GM12878 (cell line): Measurements from ENCODE around the gene MANBA. TPM values are rescaled to one million over a fixed set of nuclear protein-coding genes. Genes with fewer than 3 reads are reported as not detected.

Experiments used
- ATAC-seq: fragments of 200-7000 bp; cut with Tn5 transposase; 3 replicates; pipeline ENCODE4 v1.9.1; 2020; ENCODE audit warnings: mild to moderate bottlenecking, moderate library complexity
- BruUV-seq: library from RNA; stranded (reverse); fragments of 400-500 nt; replicated peaks from 2 replicates; lab custom pipeline; 2021; lab: Mats Ljungman, UMichigan
- CTCF ChIA-PET: fragments of 300-600 bp; sonication (Branson Sonifier 250); formaldehyde crosslinking; extraction: SDS; loops from one replicate; lab custom pipeline; 2021; ENCODE audit warnings: inconsistent platforms; lab: Yijun Ruan, JAX
- POLR2A ChIA-PET: fragments of 350-600 bp; formaldehyde crosslinking; extraction: SDS; loops from one replicate; lab custom pipeline; 2021; ENCODE audit warnings: inconsistent platforms; lab: Charles Lee
- RAD21 ChIA-PET: fragments of 300-600 bp; sonication (Branson Sonifier 250); formaldehyde crosslinking; loops from one replicate; lab custom pipeline; 2023; ENCODE audit warnings: antibody characterized with exemption; ENCODE audit not compliant: unreplicated experiment; lab: Charles Lee
- SMC1A ChIA-PET: fragments of 300-600 bp; sonication (Branson Sonifier 250); formaldehyde crosslinking; loops from one replicate; lab custom pipeline; 2023; ENCODE audit not compliant: unreplicated experiment, uncharacterized antibody; lab: Charles Lee
- DNase-seq: peaks from one replicate; pipeline ENCODE4 v3.0.0-alpha.2; 2011; ENCODE audit warnings: low read depth, low spot score
- FAIRE-seq: peaks from 3 replicates; lab custom pipeline; 2011; peaks lifted over from hg19 to GRCh38; lab: Jason Lieb, UNC
- H2AFZ ChIP-seq: 2 replicates; pipeline ENCODE4 v1.6.0; 2011; ENCODE audit warnings: low read depth, low read length, control low read depth; ENCODE audit not compliant: control insufficient read depth
- H3K27ac ChIP-seq: 2 replicates; pipeline ENCODE4 v1.5.1; 2011; ENCODE audit warnings: control low read depth; ENCODE audit not compliant: control insufficient read depth, insufficient read depth
- H3K27me3 ChIP-seq, 2 experiments: replicated peaks in 1 of 2; 2 replicates each; pipeline versions ENCODE4 v1.6.0 to v1.6.1; 2011; ENCODE audit warnings: low read length in 1 of 2; ENCODE audit not compliant: control insufficient read depth in 2 of 2, insufficient read depth in 2 of 2
- H3K36me3 ChIP-seq, 2 experiments: 2 replicates each; pipeline ENCODE4 v1.5.1; 2011; ENCODE audit warnings: low read length in 1 of 2; ENCODE audit not compliant: control insufficient read depth in 2 of 2, insufficient read depth in 2 of 2
- H3K4me1 ChIP-seq: 2 replicates; pipeline ENCODE4 v1.6.1; 2011; ENCODE audit warnings: mild to moderate bottlenecking, low read length, moderate library complexity, mixed read lengths; ENCODE audit not compliant: control insufficient read depth, insufficient read depth
- H3K4me2 ChIP-seq: 2 replicates; pipeline ENCODE4 v1.6.0; 2011; ENCODE audit warnings: control low read depth; ENCODE audit not compliant: control insufficient read depth, insufficient read depth
- H3K4me3 ChIP-seq: fragments of 200-600 bp; sonication (generic); 2 replicates; pipeline ENCODE4 v1.5.1; 2016
- H3K79me2 ChIP-seq: 2 replicates; pipeline ENCODE4 v1.6.0; 2011; ENCODE audit warnings: low read length; ENCODE audit not compliant: control insufficient read depth, insufficient read depth
- H3K9ac ChIP-seq: 2 replicates; pipeline ENCODE4 v1.8.0; 2011; ENCODE audit warnings: low read length, control low read depth, mixed read lengths; ENCODE audit not compliant: control insufficient read depth, insufficient read depth
- H3K9me3 ChIP-seq: replicated peaks from 3 replicates; pipeline ENCODE4 v1.5.1; 2011; ENCODE audit warnings: mild to moderate bottlenecking, low read length; ENCODE audit not compliant: control insufficient read depth, insufficient read depth
- H4K20me1 ChIP-seq: 2 replicates; pipeline ENCODE4 v1.6.0; 2011; ENCODE audit not compliant: control insufficient read depth, insufficient read depth
- BACH1 ChIP-seq: fragments of 450-650 bp; IDR thresholded peaks from 2 replicates; pipeline ENCODE4 v1.6.1; 2017; ENCODE audit warnings: mild to moderate bottlenecking, borderline replicate concordance
- BCL11A ChIP-seq: IDR thresholded peaks from 2 replicates; pipeline ENCODE4 v1.6.1; 2011; ENCODE audit warnings: low read depth, low read length
- DPF2 ChIP-seq: fragments of 450-650 bp; IDR thresholded peaks from 2 replicates; pipeline ENCODE4 v1.6.1; 2017; ENCODE audit warnings: mild to moderate bottlenecking
- HDAC6 ChIP-seq: fragments of 200-600 bp; sonication (generic); IDR thresholded peaks from one replicate; pipeline ENCODE4 v1.8.0; 2017; ENCODE audit warnings: antibody characterized with exemption; ENCODE audit not compliant: unreplicated experiment
- JUNB ChIP-seq: IDR thresholded peaks from 2 replicates; pipeline ENCODE4 v1.6.1; 2016; ENCODE audit warnings: antibody characterized with exemption, mild to moderate bottlenecking
- MYC ChIP-seq: IDR thresholded peaks from 2 replicates; pipeline ENCODE4 v1.6.1; 2011; ENCODE audit warnings: mild to moderate bottlenecking, low read length, moderate library complexity, inconsistent platforms; ENCODE audit not compliant: insufficient read depth, insufficient replicate concordance, insufficient read length, severe bottlenecking
- NBN ChIP-seq: fragments of 450-650 bp; IDR thresholded peaks from 2 replicates; pipeline ENCODE4 v1.6.1; 2016
- PML ChIP-seq: IDR thresholded peaks from 2 replicates; pipeline ENCODE4 v1.6.1; 2012; ENCODE audit warnings: low read length, inconsistent platforms
- RELB ChIP-seq: fragments of 450-650 bp; IDR thresholded peaks from 2 replicates; pipeline ENCODE4 v1.6.1; 2017; ENCODE audit warnings: low read depth, mild to moderate bottlenecking, moderate library complexity
- SMARCA5 ChIP-seq: fragments of 450-650 bp; IDR thresholded peaks from 2 replicates; pipeline ENCODE4 v1.6.1; 2017; ENCODE audit warnings: mild to moderate bottlenecking
- TAF1 ChIP-seq: IDR thresholded peaks from 2 replicates; pipeline ENCODE4 v1.6.1; 2011; ENCODE audit warnings: mild to moderate bottlenecking, low read depth, low read length, borderline replicate concordance
- ZBED1 ChIP-seq: IDR thresholded peaks from 2 replicates; pipeline ENCODE4 v1.6.1; 2016; ENCODE audit warnings: borderline replicate concordance
- WGBS: methylation state at CpG from one replicate; pipeline ENCODE4 v1.1.6; 2016; ENCODE audit warnings: low lambda C conversion rate; ENCODE audit not compliant: insufficient replicate concordance, insufficient coverage; ENCODE audit errors: missing lambda C conversion rate; 5-methylcytosine and 5-hydroxymethylcytosine counted together
- in situ Hi-C: fragments of 300-500 bp; cut with MboI; formaldehyde crosslinking; loops from 9 replicates; pipeline ENCODE4 v1.14.3; 2018; ENCODE audit warnings: mixed read lengths
- intact Hi-C: fragments of 100-400 bp; cut with micrococcal nuclease; formaldehyde crosslinking; loops from one replicate; pipeline ENCODE4 v1.14.2; 2022; ENCODE audit not compliant: unreplicated experiment
- polyA plus RNA-seq, 11 experiments: library from polyadenylated mRNA; depleted of rRNA in 4 of 11; unstranded in 6 of 11; stranded (reverse) in 5 of 11; fragments of >200 nt; fragmentation: Nextera tagmentation in 4 of 11; fragmentation: Illumina TruSeq in 1 of 11; extraction: Ambion mirVana in 4 of 11; extraction: Trizol in 1 of 11; gene quantifications; 1 replicate in 1 of 11; 2 replicates in 10 of 11; pipeline versions ENCODE4 v1.2.1 to v1.2.3, GENCODE V29; 2011 to 2016; ENCODE audit warnings: inconsistent platforms in 2 of 11, missing spikeins in 2 of 11, low read depth in 1 of 11
- total RNA-seq, 4 experiments: library from RNA; depleted of rRNA in 3 of 4; stranded (reverse); fragments of >200 nt in 3 of 4; fragmentation: Illumina TruSeq in 1 of 4; extraction: Trizol in 1 of 4; gene quantifications; 2 replicates each; pipeline versions ENCODE4 v1.2.1 to v1.2.3, GENCODE V29; 2013 to 2021
- TF ChIP-seq, protein P1 (sequence below): IDR thresholded peaks from 2 replicates; pipeline ENCODE4 v1.6.1; 2012; ENCODE audit warnings: mild to moderate bottlenecking, low read depth, low read length
- TF ChIP-seq, protein P2 (sequence below): fragments of 450-650 bp; IDR thresholded peaks from 2 replicates; pipeline ENCODE4 v1.6.1; 2017; ENCODE audit warnings: mild to moderate bottlenecking, moderate library complexity

MANBA gene
- total and polyA plus RNA-seq, 10 of the 15 experiments (the other 5 are each of a cell fraction or from before 2014, with no cell fraction given): 3.8 to 19.0 (median 12.5) TPM

GRCh38 chr4:102675141-102675540 lies 85.6 kb downstream of the MANBA start (continued):
- no peak for TF ChIP-seq PML
- no peak for TF ChIP-seq NBN
- TF ChIP-seq, all 136 proteins: peak for 0

GRCh38 chr4:102667001-102667400 lies 93.8 kb downstream of the MANBA start:
- 95% methylated on average over 1 of the region's 1 CpG for WGBS
- no peaks in the 10 kb centered on the region for H3K4me1 ChIP-seq
- H3K79me2 ChIP-seq: no peaks in the 10 kb centered on the region
- no peak overlapping the region for H3K4me3 ChIP-seq
- ChIA-PET RAD21 (no interaction called here), CTCF (no interaction called here), POLR2A (interaction anchor here (0.5 kb wide), 1 partner anchor 57 kb away, joined by 4 read pairs; no protein-coding TSS in a partner anchor), SMC1A (no interaction called here)
- no peaks in the 10 kb centered on the region for H3K27me3 ChIP-seq
- no peak overlapping the region for H3K4me2 ChIP-seq
- H3K27ac ChIP-seq: no peak overlapping the region
- H3K36me3 ChIP-seq: peaks cover 0 to 8% of the 10 kb centered on the region in 2 experiments; a peak in 2 of 4 replicates
- no peak for ATAC-seq
- no peak overlapping the region for H2AFZ ChIP-seq
- no peaks in the 10 kb centered on the region for H4K20me1 ChIP-seq
- DNase-seq: no peak
- H3K9me3 ChIP-seq: no peaks in the 10 kb centered on the region
- BruUV-seq: no TSS peak
- in situ Hi-C loops (no loop called here), intact Hi-C loops (no loop called here)
- H3K9ac ChIP-seq: no peak overlapping the region
- no peak for FAIRE-seq
- TF ChIP-seq RELB: no peak
- TF ChIP-seq, protein P1, sequence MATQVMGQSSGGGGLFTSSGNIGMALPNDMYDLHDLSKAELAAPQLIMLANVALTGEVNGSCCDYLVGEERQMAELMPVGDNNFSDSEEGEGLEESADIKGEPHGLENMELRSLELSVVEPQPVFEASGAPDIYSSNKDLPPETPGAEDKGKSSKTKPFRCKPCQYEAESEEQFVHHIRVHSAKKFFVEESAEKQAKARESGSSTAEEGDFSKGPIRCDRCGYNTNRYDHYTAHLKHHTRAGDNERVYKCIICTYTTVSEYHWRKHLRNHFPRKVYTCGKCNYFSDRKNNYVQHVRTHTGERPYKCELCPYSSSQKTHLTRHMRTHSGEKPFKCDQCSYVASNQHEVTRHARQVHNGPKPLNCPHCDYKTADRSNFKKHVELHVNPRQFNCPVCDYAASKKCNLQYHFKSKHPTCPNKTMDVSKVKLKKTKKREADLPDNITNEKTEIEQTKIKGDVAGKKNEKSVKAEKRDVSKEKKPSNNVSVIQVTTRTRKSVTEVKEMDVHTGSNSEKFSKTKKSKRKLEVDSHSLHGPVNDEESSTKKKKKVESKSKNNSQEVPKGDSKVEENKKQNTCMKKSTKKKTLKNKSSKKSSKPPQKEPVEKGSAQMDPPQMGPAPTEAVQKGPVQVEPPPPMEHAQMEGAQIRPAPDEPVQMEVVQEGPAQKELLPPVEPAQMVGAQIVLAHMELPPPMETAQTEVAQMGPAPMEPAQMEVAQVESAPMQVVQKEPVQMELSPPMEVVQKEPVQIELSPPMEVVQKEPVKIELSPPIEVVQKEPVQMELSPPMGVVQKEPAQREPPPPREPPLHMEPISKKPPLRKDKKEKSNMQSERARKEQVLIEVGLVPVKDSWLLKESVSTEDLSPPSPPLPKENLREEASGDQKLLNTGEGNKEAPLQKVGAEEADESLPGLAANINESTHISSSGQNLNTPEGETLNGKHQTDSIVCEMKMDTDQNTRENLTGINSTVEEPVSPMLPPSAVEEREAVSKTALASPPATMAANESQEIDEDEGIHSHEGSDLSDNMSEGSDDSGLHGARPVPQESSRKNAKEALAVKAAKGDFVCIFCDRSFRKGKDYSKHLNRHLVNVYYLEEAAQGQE: no peak
- TF ChIP-seq BACH1: no peak
- TF ChIP-seq SMARCA5: no peak
- TF ChIP-seq TAF1: no peak
- TF ChIP-seq HDAC6: no peak
- TF ChIP-seq MYC: no peak
- TF ChIP-seq, protein P2, sequence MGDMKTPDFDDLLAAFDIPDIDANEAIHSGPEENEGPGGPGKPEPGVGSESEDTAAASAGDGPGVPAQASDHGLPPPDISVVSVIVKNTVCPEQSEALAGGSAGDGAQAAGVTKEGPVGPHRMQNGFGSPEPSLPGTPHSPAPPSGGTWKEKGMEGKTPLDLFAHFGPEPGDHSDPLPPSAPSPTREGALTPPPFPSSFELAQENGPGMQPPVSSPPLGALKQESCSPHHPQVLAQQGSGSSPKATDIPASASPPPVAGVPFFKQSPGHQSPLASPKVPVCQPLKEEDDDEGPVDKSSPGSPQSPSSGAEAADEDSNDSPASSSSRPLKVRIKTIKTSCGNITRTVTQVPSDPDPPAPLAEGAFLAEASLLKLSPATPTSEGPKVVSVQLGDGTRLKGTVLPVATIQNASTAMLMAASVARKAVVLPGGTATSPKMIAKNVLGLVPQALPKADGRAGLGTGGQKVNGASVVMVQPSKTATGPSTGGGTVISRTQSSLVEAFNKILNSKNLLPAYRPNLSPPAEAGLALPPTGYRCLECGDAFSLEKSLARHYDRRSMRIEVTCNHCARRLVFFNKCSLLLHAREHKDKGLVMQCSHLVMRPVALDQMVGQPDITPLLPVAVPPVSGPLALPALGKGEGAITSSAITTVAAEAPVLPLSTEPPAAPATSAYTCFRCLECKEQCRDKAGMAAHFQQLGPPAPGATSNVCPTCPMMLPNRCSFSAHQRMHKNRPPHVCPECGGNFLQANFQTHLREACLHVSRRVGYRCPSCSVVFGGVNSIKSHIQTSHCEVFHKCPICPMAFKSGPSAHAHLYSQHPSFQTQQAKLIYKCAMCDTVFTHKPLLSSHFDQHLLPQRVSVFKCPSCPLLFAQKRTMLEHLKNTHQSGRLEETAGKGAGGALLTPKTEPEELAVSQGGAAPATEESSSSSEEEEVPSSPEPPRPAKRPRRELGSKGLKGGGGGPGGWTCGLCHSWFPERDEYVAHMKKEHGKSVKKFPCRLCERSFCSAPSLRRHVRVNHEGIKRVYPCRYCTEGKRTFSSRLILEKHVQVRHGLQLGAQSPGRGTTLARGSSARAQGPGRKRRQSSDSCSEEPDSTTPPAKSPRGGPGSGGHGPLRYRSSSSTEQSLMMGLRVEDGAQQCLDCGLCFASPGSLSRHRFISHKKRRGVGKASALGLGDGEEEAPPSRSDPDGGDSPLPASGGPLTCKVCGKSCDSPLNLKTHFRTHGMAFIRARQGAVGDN: no peak
- no peak for TF ChIP-seq BCL11A
- TF ChIP-seq ZBED1: no peak
- TF ChIP-seq DPF2: no peak
- no peak for TF ChIP-seq JUNB
